ENCODE data around the gene DOCK2.

The DOCK2 gene

GRCh38 chr5:169728418-169728817 lies 91.3 kb downstream of the DOCK2 start:
- in situ Hi-C loops (cut with MboI; ENCODE audit: low pct_unique_long_range_greater_than_20kb, low sequenced_read_pairs, unreplicated experiment), result no loop called here
- DNase-seq (ENCODE audit: low spot score), result no peak

GRCh38 chr5:169731221-169731620 lies 94.1 kb downstream of the DOCK2 start:
- no peak for DNase-seq (ENCODE audit: low spot score)
- no peak for TF ChIP-seq CTCF (IDR thresholded peaks at IDR 0.05; ENCODE audit: extremely low read depth, insufficient read depth, missing control alignments)
- in situ Hi-C loops (cut with MboI; ENCODE audit: low pct_unique_long_range_greater_than_20kb, low sequenced_read_pairs, unreplicated experiment), result no loop called here

More at GRCh38 chr5:169728418-169728817, 91.3 kb downstream of the DOCK2 start:
- no peak for TF ChIP-seq CTCF (IDR thresholded peaks at IDR 0.05; ENCODE audit: extremely low read depth, insufficient read depth, missing control alignments)

DNA sequence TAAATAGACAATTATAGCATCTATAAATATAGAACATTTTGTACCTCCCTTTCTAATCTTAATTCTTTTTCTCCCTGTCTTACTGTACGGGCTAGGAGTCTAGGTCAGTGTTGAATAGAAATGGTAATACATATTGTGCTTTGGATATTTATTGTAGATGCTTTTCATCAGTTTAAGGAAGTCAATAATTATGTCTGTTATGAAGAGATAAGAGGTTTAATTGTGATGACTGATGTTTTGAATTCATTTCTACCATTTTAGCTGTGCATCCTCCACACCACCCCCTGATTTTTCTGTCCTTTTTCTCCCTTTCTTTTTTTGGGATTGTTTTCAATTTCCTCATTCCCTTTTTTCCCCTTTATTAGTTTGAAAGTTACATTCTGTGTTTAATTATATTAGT lies 95.8 kb downstream of the DOCK2 start:
- no peak for TF ChIP-seq CTCF (IDR thresholded peaks at IDR 0.05; ENCODE audit: extremely low read depth, insufficient read depth, missing control alignments)
- in situ Hi-C loops (cut with MboI; ENCODE audit: low pct_unique_long_range_greater_than_20kb, low sequenced_read_pairs, unreplicated experiment), result no loop called here
- DNase-seq (ENCODE audit: low spot score), result no peak

DNA sequence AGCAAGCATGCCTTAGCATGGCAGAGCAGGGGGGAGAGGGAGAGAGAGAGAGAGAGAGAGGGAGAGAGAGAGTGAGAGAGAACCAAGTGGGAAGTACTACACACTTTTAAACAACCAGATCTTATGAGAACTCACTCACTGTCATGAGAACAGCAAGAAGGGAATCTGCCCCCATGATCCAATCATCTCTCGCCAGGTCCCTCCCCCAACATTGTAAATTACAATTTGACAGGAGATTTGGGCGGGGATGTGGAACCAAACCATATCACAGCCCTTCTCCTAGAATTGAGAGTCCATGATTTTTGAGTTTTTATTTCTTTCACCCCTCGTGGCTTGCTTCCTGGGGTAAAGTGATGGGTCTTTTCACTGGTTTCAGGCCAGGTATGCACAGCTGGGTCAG lies 98.8 kb downstream of the DOCK2 start:
- no peak for DNase-seq (ENCODE audit: low spot score)
- in situ Hi-C loops (cut with MboI; ENCODE audit: low pct_unique_long_range_greater_than_20kb, low sequenced_read_pairs, unreplicated experiment), result no loop called here
- no peak for TF ChIP-seq CTCF (IDR thresholded peaks at IDR 0.05; ENCODE audit: extremely low read depth, insufficient read depth, missing control alignments)

DNA sequence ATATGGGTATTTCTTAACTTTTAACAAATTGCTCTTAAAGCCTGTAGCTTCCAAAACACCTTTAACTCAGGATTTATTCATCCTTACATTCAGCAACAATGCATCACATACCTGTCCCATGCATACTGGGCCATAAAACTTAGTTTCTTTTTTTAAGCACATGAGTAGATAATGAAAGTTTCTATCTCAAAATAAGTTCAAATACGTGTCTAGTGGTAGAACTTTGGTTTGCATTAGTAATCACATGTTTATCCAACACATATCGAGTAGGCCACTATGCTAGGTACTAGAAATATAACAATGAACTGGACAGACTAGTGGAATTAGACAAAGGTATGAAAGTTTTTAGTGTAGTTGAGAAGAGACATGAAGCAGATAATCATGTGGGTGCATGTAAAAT lies 99.6 kb downstream of the DOCK2 start:
- TF ChIP-seq CTCF (IDR thresholded peaks at IDR 0.05; ENCODE audit: extremely low read depth, insufficient read depth, missing control alignments), result no peak
- DNase-seq (ENCODE audit: low spot score), result no peak
- in situ Hi-C loops (cut with MboI; ENCODE audit: low pct_unique_long_range_greater_than_20kb, low sequenced_read_pairs, unreplicated experiment), result no loop called here

DNA sequence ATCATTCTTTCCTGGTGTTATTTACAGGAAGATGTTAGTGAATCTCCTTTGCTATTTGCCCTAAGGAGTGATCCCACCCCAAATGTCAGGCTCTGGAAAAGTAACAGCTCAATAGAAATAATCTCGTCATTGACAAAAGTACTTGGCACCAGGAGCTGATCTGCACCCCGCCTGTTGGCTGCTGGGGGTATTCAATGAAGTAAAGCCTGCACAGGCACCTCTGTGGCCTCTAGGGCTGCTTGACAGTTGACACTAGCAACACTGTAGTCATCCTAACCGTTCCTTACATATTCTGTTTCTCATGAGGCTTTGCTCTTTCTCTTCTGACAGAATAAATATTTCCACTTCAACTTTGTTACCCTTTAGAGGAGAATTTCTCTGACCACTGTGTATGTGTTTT lies 103.4 kb downstream of the DOCK2 start:
- in situ Hi-C loops (cut with MboI; ENCODE audit: low pct_unique_long_range_greater_than_20kb, low sequenced_read_pairs, unreplicated experiment), result no loop called here
- no peak for TF ChIP-seq CTCF (IDR thresholded peaks at IDR 0.05; ENCODE audit: extremely low read depth, insufficient read depth, missing control alignments)
- no peak for DNase-seq (ENCODE audit: low spot score)

GRCh38 chr5:169742771-169743296 lies 105.8 kb downstream of the DOCK2 start:
- DNase-seq (ENCODE audit: low spot score), result no peak

More at GRCh38 chr5:169742771-169743296, 105.8 kb downstream of the DOCK2 start:
- in situ Hi-C loops (cut with MboI; ENCODE audit: low pct_unique_long_range_greater_than_20kb, low sequenced_read_pairs, unreplicated experiment), result no loop called here
- TF ChIP-seq CTCF (IDR thresholded peaks at IDR 0.05; ENCODE audit: extremely low read depth, insufficient read depth, missing control alignments), result no peak

All from GM13977 (cell line).